WTC11 (cell line): ENCODE data around the gene ST6GALNAC6. TPM values are rescaled to one million over a fixed set of nuclear protein-coding genes. Genes with fewer than 3 reads are reported as not detected.
A peak's percentile ranks its signal among the peaks of the same experiment; 100 is the strongest.

Source experiments
- ATAC-seq: fragments of 200-7000 bp; cut with Tn5 transposase; 2 replicates; pipeline ENCODE4 v1.10.0; 2021; ENCODE audit warnings: mild to moderate bottlenecking, moderate library complexity
- CTCF ChIA-PET: fragments of 300-600 bp; sonication (Branson Sonifier 250); formaldehyde crosslinking; loops from one replicate; lab custom pipeline; 2021; ENCODE audit warnings: antibody characterized with exemption; lab: Charles Lee
- POLR2A ChIA-PET: fragments of 350-600 bp; sonication (Branson Sonifier 250); formaldehyde crosslinking; loops from one replicate; lab custom pipeline; 2021; ENCODE audit warnings: antibody characterized with exemption; lab: Charles Lee
- DNase-seq: peaks from one replicate; pipeline ENCODE4 v3.0.0; 2021; ENCODE audit warnings: low spot score
- H3K27ac Mint-ChIP-seq: 2 replicates; pipeline ENCODE4 v1.8.0; 2021; ENCODE audit warnings: mixed read lengths
- H3K27me3 Mint-ChIP-seq: 2 replicates; pipeline ENCODE4 v1.8.0; 2021; ENCODE audit warnings: low read depth, mild to moderate bottlenecking, moderate library complexity, mixed read lengths
- H3K36me3 Mint-ChIP-seq: 2 replicates; pipeline ENCODE4 v1.8.0; 2021; ENCODE audit warnings: mixed read lengths
- H3K4me1 Mint-ChIP-seq: 2 replicates; pipeline ENCODE4 v1.8.0; 2022; ENCODE audit warnings: mixed read lengths
- H3K4me3 Mint-ChIP-seq: 2 replicates; pipeline ENCODE4 v1.8.0; 2021; ENCODE audit warnings: mild to moderate bottlenecking, moderate library complexity, mixed read lengths
- H3K9me3 Mint-ChIP-seq: 2 replicates; pipeline ENCODE4 v1.8.0; 2021; ENCODE audit warnings: mixed read lengths
- ATF2 ChIP-seq: sonication (generic); formaldehyde crosslinking; IDR thresholded peaks from 2 replicates; pipeline ENCODE4 v1.8.1; 2022; ENCODE audit warnings: low read depth, missing genetic modification reagents, borderline replicate concordance
- E2F1 ChIP-seq: sonication (generic); formaldehyde crosslinking; IDR thresholded peaks from 2 replicates; pipeline ENCODE4 v1.8.0; 2022; ENCODE audit warnings: mild to moderate bottlenecking, missing genetic modification reagents
- ERG ChIP-seq: fragments of 250-450 bp; sonication (Bioruptor Pico); IDR thresholded peaks from 2 replicates; pipeline ENCODE4 v1.8.0; 2021; ENCODE audit warnings: mild to moderate bottlenecking
- FOXP1 ChIP-seq: sonication (generic); formaldehyde crosslinking; IDR thresholded peaks from 2 replicates; pipeline ENCODE4 v1.8.0; 2022; ENCODE audit warnings: missing genetic modification reagents, mild to moderate bottlenecking, moderate library complexity, borderline replicate concordance
- IRF1 ChIP-seq: sonication (generic); formaldehyde crosslinking; IDR thresholded peaks from 2 replicates; pipeline ENCODE4 v1.8.0; 2023; ENCODE audit warnings: missing genetic modification reagents
- NR1H2 ChIP-seq: sonication (generic); formaldehyde crosslinking; IDR thresholded peaks from 2 replicates; pipeline ENCODE4 v1.9.0; 2021; ENCODE audit warnings: mild to moderate bottlenecking, moderate library complexity, missing genetic modification reagents
- PREB ChIP-seq: sonication (generic); formaldehyde crosslinking; IDR thresholded peaks from 2 replicates; pipeline ENCODE4 v1.8.1; 2022; ENCODE audit warnings: mild to moderate bottlenecking, missing genetic modification reagents, moderate library complexity, borderline replicate concordance
- RELA ChIP-seq: sonication (generic); formaldehyde crosslinking; IDR thresholded peaks from 2 replicates; pipeline ENCODE4 v1.8.1; 2022; ENCODE audit warnings: missing genetic modification reagents, mild to moderate bottlenecking, borderline replicate concordance
- SMAD3 ChIP-seq: sonication (generic); formaldehyde crosslinking; IDR thresholded peaks from 2 replicates; pipeline ENCODE4 v1.8.0; 2022; ENCODE audit warnings: missing genetic modification reagents, mild to moderate bottlenecking, borderline replicate concordance
- TP53 ChIP-seq: sonication (generic); formaldehyde crosslinking; IDR thresholded peaks from 2 replicates; pipeline ENCODE4 v1.8.1; 2023; ENCODE audit warnings: mild to moderate bottlenecking, missing genetic modification reagents
- USF1 ChIP-seq: sonication (generic); formaldehyde crosslinking; IDR thresholded peaks from 2 replicates; pipeline ENCODE4 v1.8.0; 2022; ENCODE audit warnings: mild to moderate bottlenecking, missing genetic modification reagents
- ZNF121 ChIP-seq: sonication (generic); formaldehyde crosslinking; IDR thresholded peaks from 2 replicates; pipeline ENCODE4 v1.8.0; 2023; ENCODE audit warnings: missing genetic modification reagents
- ZNF138 ChIP-seq: sonication (generic); formaldehyde crosslinking; conservative IDR thresholded peaks from 2 replicates; pipeline ENCODE4 v1.8.1; 2022; ENCODE audit warnings: mild to moderate bottlenecking, moderate library complexity, missing genetic modification reagents
- ZNF416 ChIP-seq: fragments of 250-450 bp; sonication (Bioruptor Pico); IDR thresholded peaks from 2 replicates; pipeline ENCODE4 v1.9.0; 2021; ENCODE audit warnings: mild to moderate bottlenecking, inconsistent platforms
- total RNA-seq: library from RNA; stranded (reverse); gene quantifications from 3 replicates; pipeline ENCODE4 v1.2.3, GENCODE V29; 2021
- TF ChIP-seq, protein P1 (sequence below): sonication (generic); formaldehyde crosslinking; conservative IDR thresholded peaks from 2 replicates; pipeline ENCODE4 v1.8.1; 2022; ENCODE audit warnings: mild to moderate bottlenecking, missing genetic modification reagents

Gene ST6GALNAC6
- total RNA-seq, 1 experiment from 2014 or later, result 47.5 TPM

GRCh38 chr9:127853312-127854183 lies 45.9 kb downstream of the ST6GALNAC6 start:
- Mint-ChIP-seq H3K27ac (no peak overlapping the region), H3K27me3 (no peaks in the 10 kb centered on the region), H3K4me1 (peaks cover 7% of the 10 kb centered on the region; the same call in 1 of the 2 replicates), H3K36me3 (peaks cover 10% of the 10 kb centered on the region), H3K9me3 (peaks cover 11% of the 10 kb centered on the region), H3K4me3 (no peak overlapping the region)
- ATAC-seq, result no peak
- DNase-seq, result no peak
- CTCF ChIA-PET, result interaction anchor here (0.5 to 8.1 kb wide), 23 partner anchors 8 to 264 kb away, joined by 3 to 79 read pairs (median 4); partner anchors contain the start of genes FPGS and TOR2A
- no peak for TF ChIP-seq ERG (CRISPR knock-in tag)
- TF ChIP-seq ZNF121 (CRISPR knock-in tag), result peak; percentile 59; the same call in 1 of the 2 replicates
- TF ChIP-seq USF1 (CRISPR knock-in tag), result no peak
- TF ChIP-seq ATF2, result no peak
- POLR2A ChIA-PET, result interaction anchor here (0.6 to 1.1 kb wide), 2 partner anchors 9 to 13 kb away, joined by 3 read pairs; no protein-coding TSS in a partner anchor

DNA sequence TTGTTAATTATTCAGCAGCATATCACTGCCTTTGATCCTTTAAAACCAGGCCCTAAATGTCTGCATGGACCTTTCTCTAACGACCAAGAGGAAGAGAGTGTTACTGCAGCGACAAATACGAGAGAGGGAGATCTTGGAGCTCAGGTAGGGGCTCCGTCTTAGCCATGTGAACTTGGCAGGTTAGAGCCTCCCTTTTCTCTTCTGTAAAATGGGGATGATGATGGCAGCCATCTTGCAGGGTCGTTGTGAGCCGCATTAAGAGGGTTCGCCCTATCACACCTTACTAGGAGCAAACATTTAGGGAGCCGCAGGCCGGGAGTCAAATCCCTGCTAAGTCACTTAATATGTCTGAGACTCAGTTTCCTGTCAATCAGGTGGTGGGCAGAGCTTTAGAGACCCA lies 46.6 kb downstream of the ST6GALNAC6 start:
- Mint-ChIP-seq H3K9me3 (peaks cover 16% of the 10 kb centered on the region), H3K4me1 (peaks cover 5% of the 10 kb centered on the region; the same call in 1 of the 2 replicates), H3K36me3 (peaks cover 12% of the 10 kb centered on the region), H3K27me3 (no peaks in the 10 kb centered on the region), H3K4me3 (no peak overlapping the region), H3K27ac (no peak overlapping the region)
- ChIA-PET CTCF (interaction anchor here (0.8 to 8.1 kb wide), 11 partner anchors 15 to 265 kb away, joined by 3 to 79 read pairs (median 4); partner anchors contain the start of gene TOR2A), POLR2A (no interaction called here)
- ATAC-seq (no peak), DNase-seq (no peak)
- TF ChIP-seq USF1 (CRISPR knock-in tag), result no peak
- TF ChIP-seq ATF2, result no peak
- no peak for TF ChIP-seq TP53 (CRISPR knock-in tag)
- TF ChIP-seq RELA (CRISPR knock-in tag), result no peak
- TF ChIP-seq IRF1, result no peak
- TF ChIP-seq SMAD3, result no peak
- TF ChIP-seq NR1H2, result no peak
- TF ChIP-seq E2F1, result no peak
- no peak for TF ChIP-seq ZNF138 (CRISPR knock-in tag)
- TF ChIP-seq ZNF416 (CRISPR knock-in tag), result no peak
- no peak for TF ChIP-seq FOXP1 (CRISPR knock-in tag)
- TF ChIP-seq, protein P1, sequence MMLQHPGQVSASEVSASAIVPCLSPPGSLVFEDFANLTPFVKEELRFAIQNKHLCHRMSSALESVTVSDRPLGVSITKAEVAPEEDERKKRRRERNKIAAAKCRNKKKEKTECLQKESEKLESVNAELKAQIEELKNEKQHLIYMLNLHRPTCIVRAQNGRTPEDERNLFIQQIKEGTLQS (CRISPR knock-in tag), result no peak
- TF ChIP-seq PREB (CRISPR knock-in tag), result no peak
